ENCODE measurements around the gene HMGB3. TPM values are rescaled to one million over a fixed set of nuclear protein-coding genes. Genes with fewer than 3 reads are reported as not detected.

The HMGB3 gene
- total RNA-seq, 1 experiment from 2014 or later, result 373 TPM

- H4K8ac ChIP-seq (replicated peaks; ENCODE audit: insufficient read length, low read depth, low read length), result no peak overlapping the region
- H3T11ph ChIP-seq (ENCODE audit: low read length), result no peak overlapping the region
- Mint-ChIP-seq H3K27me3 (ENCODE audit: low read depth) (peaks cover 17% of the 10 kb centered on the region), H3K36me3 (ENCODE audit: insufficient read depth in 1 of 3, low read depth in 3 of 3) (peaks cover 3 to 9% (median 6%) of the 10 kb centered on the region in 3 experiments; a peak in 6 of 7 replicates), H3K27ac (no peak overlapping the region), H3K4me1 (peaks cover 20 to 25% of the 10 kb centered on the region in 2 experiments), H3K4me3 (no peak overlapping the region), H3K9me3 (peaks cover 59 to 73% of the 10 kb centered on the region in 2 experiments)
- H2BK120ac ChIP-seq (ENCODE audit: low read depth, low read length, poor library complexity, severe bottlenecking), result no peak overlapping the region
- H3K9me3 ChIP-seq (ENCODE audit: control insufficient read depth, low read depth, low read length), result no peaks in the 10 kb centered on the region
- no peaks in the 10 kb centered on the region for H3K79me2 ChIP-seq (ENCODE audit: insufficient read depth, low read length)
- no peak overlapping the region for H2AK5ac ChIP-seq (ENCODE audit: insufficient read length, low read length)
- no peak overlapping the region for H3K56ac ChIP-seq (ENCODE audit: insufficient read length, low read depth, low read length)
- no peak overlapping the region for H3K4ac ChIP-seq (ENCODE audit: low read depth, low read length)
- no peaks in the 10 kb centered on the region for H3K23me2 ChIP-seq (ENCODE audit: insufficient read length, low read depth, low read length, poor library complexity, severe bottlenecking)
- no peak overlapping the region for H3K18ac ChIP-seq (ENCODE audit: insufficient read length, low read depth, low read length)
- DNase-seq, result no peak
- H4K5ac ChIP-seq (ENCODE audit: insufficient read length, low read depth, low read length), result no peak overlapping the region
- H2BK20ac ChIP-seq (ENCODE audit: low read depth, low read length, poor library complexity, severe bottlenecking), result no peak overlapping the region
- H3K27me3 ChIP-seq (ENCODE audit: insufficient read depth, low read length), result no peaks in the 10 kb centered on the region
- no peak overlapping the region for H2AFZ ChIP-seq (ENCODE audit: low read length)
- H2BK5ac ChIP-seq (ENCODE audit: insufficient read length, low read length), result no peak overlapping the region
- H2BK15ac ChIP-seq (ENCODE audit: low read depth, low read length), result no peak overlapping the region
- TF ChIP-seq, protein P1, sequence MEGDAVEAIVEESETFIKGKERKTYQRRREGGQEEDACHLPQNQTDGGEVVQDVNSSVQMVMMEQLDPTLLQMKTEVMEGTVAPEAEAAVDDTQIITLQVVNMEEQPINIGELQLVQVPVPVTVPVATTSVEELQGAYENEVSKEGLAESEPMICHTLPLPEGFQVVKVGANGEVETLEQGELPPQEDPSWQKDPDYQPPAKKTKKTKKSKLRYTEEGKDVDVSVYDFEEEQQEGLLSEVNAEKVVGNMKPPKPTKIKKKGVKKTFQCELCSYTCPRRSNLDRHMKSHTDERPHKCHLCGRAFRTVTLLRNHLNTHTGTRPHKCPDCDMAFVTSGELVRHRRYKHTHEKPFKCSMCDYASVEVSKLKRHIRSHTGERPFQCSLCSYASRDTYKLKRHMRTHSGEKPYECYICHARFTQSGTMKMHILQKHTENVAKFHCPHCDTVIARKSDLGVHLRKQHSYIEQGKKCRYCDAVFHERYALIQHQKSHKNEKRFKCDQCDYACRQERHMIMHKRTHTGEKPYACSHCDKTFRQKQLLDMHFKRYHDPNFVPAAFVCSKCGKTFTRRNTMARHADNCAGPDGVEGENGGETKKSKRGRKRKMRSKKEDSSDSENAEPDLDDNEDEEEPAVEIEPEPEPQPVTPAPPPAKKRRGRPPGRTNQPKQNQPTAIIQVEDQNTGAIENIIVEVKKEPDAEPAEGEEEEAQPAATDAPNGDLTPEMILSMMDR (conservative IDR thresholded peaks at IDR 0.05), result no peak
- no peaks in the 10 kb centered on the region for H3K79me1 ChIP-seq (ENCODE audit: insufficient read depth, low read depth, low read length, poor library complexity, severe bottlenecking)
- H3K4me1 ChIP-seq (ENCODE audit: insufficient read depth, low read length), result peaks cover 2% of the 10 kb centered on the region; the same call in 1 of the 2 replicates
- no CpG with 5 or more reads among the region's 2 CpGs for WGBS (ENCODE audit: extremely low coverage, insufficient read length, low lambda C conversion rate)
- H3K27ac ChIP-seq (ENCODE audit: insufficient read length, low read depth, low read length), result no peak overlapping the region
- no peak overlapping the region for H3K4me2 ChIP-seq (ENCODE audit: insufficient read depth, insufficient read length, low read length)
- no peak overlapping the region for H4K91ac ChIP-seq (ENCODE audit: insufficient read length, low read depth, low read length)
- H3K9ac ChIP-seq (ENCODE audit: extremely low read depth, insufficient read length, low read length), result no peak overlapping the region
- H4K20me1 ChIP-seq (ENCODE audit: control insufficient read depth, insufficient read depth, insufficient read length), result no peaks in the 10 kb centered on the region
- H3K14ac ChIP-seq (ENCODE audit: insufficient read depth, low read length), result no peak overlapping the region
- H3K23ac ChIP-seq (ENCODE audit: insufficient read length, low read depth, low read length), result no peak overlapping the region
- no peak overlapping the region for H2BK12ac ChIP-seq (ENCODE audit: insufficient read length, low read depth, low read length)
Measured at GRCh38 chrX:150941580-150941979, 41.6 kb upstream of the HMGB3 start.
